UCSD-AML1 (cell line): Measurements from ENCODE around the gene NLGN4X.

Experiments used
- DNase-seq: peaks from one replicate; lab custom pipeline; 2025; ENCODE audit not compliant: unreplicated experiment; lab: John Stamatoyannopoulos, UW

The NLGN4X gene

GRCh38 chrX:6159468-6159867 lies 69.2 kb downstream of the NLGN4X start:
- no peak for DNase-seq

GRCh38 chrX:6151971-6152370 lies 76.7 kb downstream of the NLGN4X start:
- DNase-seq, result no peak

- no peak for DNase-seq
Observed at GRCh38 chrX:6149060-6149872, 79.4 kb downstream of the NLGN4X start.

- DNase-seq, result no peak
Observed at GRCh38 chrX:6134255-6134654, 94.4 kb downstream of the NLGN4X start.

GRCh38 chrX:6132970-6133369 lies 95.7 kb downstream of the NLGN4X start:
- DNase-seq, result no peak

- DNase-seq, result no peak
Observed at GRCh38 chrX:6131287-6131686, 97.4 kb downstream of the NLGN4X start.

- no peak for DNase-seq
Observed at GRCh38 chrX:6129195-6129594, 99.5 kb downstream of the NLGN4X start.

GRCh38 chrX:6120329-6120728 lies 108.3 kb downstream of the NLGN4X start:
- no peak for DNase-seq

GRCh38 chrX:6095469-6095868 lies 133.2 kb downstream of the NLGN4X start:
- no peak for DNase-seq

- DNase-seq, result no peak
Observed at GRCh38 chrX:6074532-6074931, 154.1 kb downstream of the NLGN4X start.

GRCh38 chrX:6071731-6072130 lies 156.9 kb downstream of the NLGN4X start:
- DNase-seq, result no peak

- DNase-seq, result no peak
Observed at GRCh38 chrX:6067600-6067999, 161.1 kb downstream of the NLGN4X start.

- no peak for DNase-seq
Observed at GRCh38 chrX:6053141-6053540, 175.5 kb downstream of the NLGN4X start.

GRCh38 chrX:6052111-6052745 lies 176.4 kb downstream of the NLGN4X start:
- no peak for DNase-seq

- DNase-seq, result no peak
Observed at GRCh38 chrX:6049132-6049531, 179.5 kb downstream of the NLGN4X start.

- no peak for DNase-seq
Observed at GRCh38 chrX:6041630-6042029, 187.0 kb downstream of the NLGN4X start.

GRCh38 chrX:6029014-6029413 lies 199.7 kb downstream of the NLGN4X start:
- DNase-seq, result no peak

- DNase-seq, result no peak
Observed at GRCh38 chrX:6026980-6027379, 201.7 kb downstream of the NLGN4X start.

GRCh38 chrX:6026429-6026828 lies 202.2 kb downstream of the NLGN4X start:
- no peak for DNase-seq

GRCh38 chrX:6024204-6024603 lies 204.5 kb downstream of the NLGN4X start:
- DNase-seq, result no peak

- no peak for DNase-seq
Observed at GRCh38 chrX:6021316-6022091, 207.2 kb downstream of the NLGN4X start.

GRCh38 chrX:6019076-6019475 lies 209.6 kb downstream of the NLGN4X start:
- DNase-seq, result no peak
